ENCODE measurements around the gene ATG9B.

DNA sequence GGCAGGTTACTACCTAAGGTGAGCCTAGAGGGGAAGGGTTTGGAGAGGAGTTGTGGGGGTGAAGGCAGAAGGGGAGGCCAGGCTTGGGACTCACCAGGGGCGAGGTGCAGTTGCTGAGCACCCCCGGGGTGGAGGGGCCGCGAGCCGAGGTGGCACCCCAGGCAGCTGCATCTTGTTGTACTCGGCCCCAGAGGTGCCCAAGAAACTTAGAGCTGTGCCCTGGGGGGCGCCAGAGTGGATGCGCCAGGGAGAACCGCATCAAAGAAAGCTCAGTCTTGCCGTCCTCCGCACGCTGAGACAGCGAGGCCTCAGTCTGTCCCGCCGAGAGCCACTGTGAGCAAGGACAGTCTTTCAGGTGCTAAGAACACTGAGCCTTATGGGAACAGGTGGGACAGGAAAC is 7.4 kb downstream of the ATG9B start:
- TF ChIP-seq, protein P1, sequence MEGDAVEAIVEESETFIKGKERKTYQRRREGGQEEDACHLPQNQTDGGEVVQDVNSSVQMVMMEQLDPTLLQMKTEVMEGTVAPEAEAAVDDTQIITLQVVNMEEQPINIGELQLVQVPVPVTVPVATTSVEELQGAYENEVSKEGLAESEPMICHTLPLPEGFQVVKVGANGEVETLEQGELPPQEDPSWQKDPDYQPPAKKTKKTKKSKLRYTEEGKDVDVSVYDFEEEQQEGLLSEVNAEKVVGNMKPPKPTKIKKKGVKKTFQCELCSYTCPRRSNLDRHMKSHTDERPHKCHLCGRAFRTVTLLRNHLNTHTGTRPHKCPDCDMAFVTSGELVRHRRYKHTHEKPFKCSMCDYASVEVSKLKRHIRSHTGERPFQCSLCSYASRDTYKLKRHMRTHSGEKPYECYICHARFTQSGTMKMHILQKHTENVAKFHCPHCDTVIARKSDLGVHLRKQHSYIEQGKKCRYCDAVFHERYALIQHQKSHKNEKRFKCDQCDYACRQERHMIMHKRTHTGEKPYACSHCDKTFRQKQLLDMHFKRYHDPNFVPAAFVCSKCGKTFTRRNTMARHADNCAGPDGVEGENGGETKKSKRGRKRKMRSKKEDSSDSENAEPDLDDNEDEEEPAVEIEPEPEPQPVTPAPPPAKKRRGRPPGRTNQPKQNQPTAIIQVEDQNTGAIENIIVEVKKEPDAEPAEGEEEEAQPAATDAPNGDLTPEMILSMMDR (conservative IDR thresholded peaks at IDR 0.05), result no peak
- TF ChIP-seq EZH2 (IDR thresholded peaks at IDR 0.05; ENCODE audit: low read depth), result no peak
